ENCODE results near the gene TMEM176B. TPM values are rescaled to one million over a fixed set of nuclear protein-coding genes. Genes with fewer than 3 reads are reported as not detected.

TMEM176B gene
- total RNA-seq, 1 experiment from 2014 or later, result 0.31 TPM

DNA sequence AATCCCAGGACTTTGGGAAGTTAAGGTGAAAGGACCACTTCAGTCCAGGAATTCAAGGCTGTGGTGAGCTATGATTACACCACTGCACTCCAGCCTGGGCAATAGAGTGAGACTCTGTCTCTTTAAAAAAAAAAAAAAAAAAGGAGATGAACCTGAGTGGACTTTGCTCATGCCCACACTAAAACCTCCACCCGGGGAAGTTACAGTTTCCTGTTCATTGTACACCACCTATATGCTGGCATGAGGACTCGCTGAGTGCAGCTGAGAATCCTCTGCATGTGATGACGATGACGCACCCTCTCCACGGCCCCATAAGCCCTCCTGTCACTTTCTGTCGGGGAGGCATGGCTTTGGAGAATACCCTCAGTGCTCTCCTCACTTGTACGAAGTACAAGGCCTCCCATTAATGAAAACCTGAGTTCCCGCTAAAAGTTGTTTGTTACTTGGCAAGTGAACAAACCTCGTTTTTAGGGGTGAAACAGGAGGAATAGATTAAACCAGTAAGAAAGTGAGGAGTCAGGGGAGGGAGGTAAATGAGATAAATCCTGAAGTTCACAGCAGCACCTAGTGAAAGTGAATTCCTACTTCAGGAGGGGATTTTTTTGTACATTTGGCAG, 15.9 kb downstream of the TMEM176B start:
- intact Hi-C loops (cut with micrococcal nuclease; ENCODE audit: unreplicated experiment) (loop anchor here (5.0 kb wide), 1 partner anchor 93 kb away; no protein-coding TSS in a partner anchor), in situ Hi-C loops (cut with HindIII; ENCODE audit: low pct_unique_long_range_greater_than_20kb, low sequenced_read_pairs) (no loop called here)
- ChIA-PET POLR2A (no interaction called here), CTCF (no interaction called here)
- Histone ChIP-seq H3K4me1 (ENCODE audit: control insufficient read depth, insufficient read depth, low read length) (no peaks in the 10 kb centered on the region), H3K4me3 (ENCODE audit: low read depth in 2 of 2, low read length in 2 of 2) (no peak overlapping the region), H3K27ac (ENCODE audit: low read length) (no peak overlapping the region), H3K9me3 (ENCODE audit: control insufficient read depth, insufficient read depth, low read depth, low read length) (no peaks in the 10 kb centered on the region), H3K36me3 (ENCODE audit: control insufficient read depth, insufficient read depth, low read length) (no peaks in the 10 kb centered on the region), H3K27me3 (ENCODE audit: control insufficient read depth, insufficient read depth, low read length) (peaks cover 5% of the 10 kb centered on the region)
- no TSS peak for BruUV-seq (replicated peaks)
- TF ChIP-seq, protein P1, sequence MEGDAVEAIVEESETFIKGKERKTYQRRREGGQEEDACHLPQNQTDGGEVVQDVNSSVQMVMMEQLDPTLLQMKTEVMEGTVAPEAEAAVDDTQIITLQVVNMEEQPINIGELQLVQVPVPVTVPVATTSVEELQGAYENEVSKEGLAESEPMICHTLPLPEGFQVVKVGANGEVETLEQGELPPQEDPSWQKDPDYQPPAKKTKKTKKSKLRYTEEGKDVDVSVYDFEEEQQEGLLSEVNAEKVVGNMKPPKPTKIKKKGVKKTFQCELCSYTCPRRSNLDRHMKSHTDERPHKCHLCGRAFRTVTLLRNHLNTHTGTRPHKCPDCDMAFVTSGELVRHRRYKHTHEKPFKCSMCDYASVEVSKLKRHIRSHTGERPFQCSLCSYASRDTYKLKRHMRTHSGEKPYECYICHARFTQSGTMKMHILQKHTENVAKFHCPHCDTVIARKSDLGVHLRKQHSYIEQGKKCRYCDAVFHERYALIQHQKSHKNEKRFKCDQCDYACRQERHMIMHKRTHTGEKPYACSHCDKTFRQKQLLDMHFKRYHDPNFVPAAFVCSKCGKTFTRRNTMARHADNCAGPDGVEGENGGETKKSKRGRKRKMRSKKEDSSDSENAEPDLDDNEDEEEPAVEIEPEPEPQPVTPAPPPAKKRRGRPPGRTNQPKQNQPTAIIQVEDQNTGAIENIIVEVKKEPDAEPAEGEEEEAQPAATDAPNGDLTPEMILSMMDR (IDR thresholded peaks at IDR 0.05), result no peak
- no peak for DNase-seq (ENCODE audit: low read depth, low spot score)
- no peak for ATAC-seq

DNA sequence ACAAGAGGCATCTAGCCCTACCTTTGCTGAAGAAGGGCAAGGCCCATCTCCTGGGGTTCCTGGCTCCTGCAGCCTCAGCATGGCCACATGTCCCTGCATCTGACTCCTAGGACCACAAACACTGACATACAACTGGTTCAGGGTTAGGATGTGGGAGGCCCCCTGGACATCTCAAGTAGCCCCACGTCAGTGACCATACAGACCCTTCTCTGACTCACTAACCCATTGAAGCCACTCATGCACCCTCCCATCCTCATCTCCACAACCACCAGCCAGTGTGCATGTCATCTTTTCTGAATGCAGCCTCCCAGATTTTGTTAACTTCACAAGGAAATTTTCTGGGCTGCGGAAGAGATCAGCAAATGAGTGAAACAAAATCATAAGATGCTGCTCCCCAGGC, 18.2 kb downstream of the TMEM176B start:
- no peak for ATAC-seq
- TF ChIP-seq, protein P1 (IDR thresholded peaks at IDR 0.05), result no peak
- TF ChIP-seq TCF7L2 (IDR thresholded peaks at IDR 0.05; ENCODE audit: low read depth, low read length) (no peak), POLR2AphosphoS5 (IDR thresholded peaks at IDR 0.05; ENCODE audit: low read depth, low read length) (no peak), SIN3A (IDR thresholded peaks at IDR 0.05; ENCODE audit: borderline replicate concordance, insufficient read depth, low read depth, low read length) (no peak)
- TF ChIP-seq, protein P2, sequence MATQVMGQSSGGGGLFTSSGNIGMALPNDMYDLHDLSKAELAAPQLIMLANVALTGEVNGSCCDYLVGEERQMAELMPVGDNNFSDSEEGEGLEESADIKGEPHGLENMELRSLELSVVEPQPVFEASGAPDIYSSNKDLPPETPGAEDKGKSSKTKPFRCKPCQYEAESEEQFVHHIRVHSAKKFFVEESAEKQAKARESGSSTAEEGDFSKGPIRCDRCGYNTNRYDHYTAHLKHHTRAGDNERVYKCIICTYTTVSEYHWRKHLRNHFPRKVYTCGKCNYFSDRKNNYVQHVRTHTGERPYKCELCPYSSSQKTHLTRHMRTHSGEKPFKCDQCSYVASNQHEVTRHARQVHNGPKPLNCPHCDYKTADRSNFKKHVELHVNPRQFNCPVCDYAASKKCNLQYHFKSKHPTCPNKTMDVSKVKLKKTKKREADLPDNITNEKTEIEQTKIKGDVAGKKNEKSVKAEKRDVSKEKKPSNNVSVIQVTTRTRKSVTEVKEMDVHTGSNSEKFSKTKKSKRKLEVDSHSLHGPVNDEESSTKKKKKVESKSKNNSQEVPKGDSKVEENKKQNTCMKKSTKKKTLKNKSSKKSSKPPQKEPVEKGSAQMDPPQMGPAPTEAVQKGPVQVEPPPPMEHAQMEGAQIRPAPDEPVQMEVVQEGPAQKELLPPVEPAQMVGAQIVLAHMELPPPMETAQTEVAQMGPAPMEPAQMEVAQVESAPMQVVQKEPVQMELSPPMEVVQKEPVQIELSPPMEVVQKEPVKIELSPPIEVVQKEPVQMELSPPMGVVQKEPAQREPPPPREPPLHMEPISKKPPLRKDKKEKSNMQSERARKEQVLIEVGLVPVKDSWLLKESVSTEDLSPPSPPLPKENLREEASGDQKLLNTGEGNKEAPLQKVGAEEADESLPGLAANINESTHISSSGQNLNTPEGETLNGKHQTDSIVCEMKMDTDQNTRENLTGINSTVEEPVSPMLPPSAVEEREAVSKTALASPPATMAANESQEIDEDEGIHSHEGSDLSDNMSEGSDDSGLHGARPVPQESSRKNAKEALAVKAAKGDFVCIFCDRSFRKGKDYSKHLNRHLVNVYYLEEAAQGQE (IDR thresholded peaks at IDR 0.05; ENCODE audit: insufficient read depth in 1 of 2, low read depth in 2 of 2, low read length in 1 of 2), result no peak
- ChIA-PET CTCF (interaction anchor here (0.8 kb wide), 1 partner anchor 392 kb away, joined by 3 read pairs; no protein-coding TSS in a partner anchor), POLR2A (no interaction called here)
- H3K27ac ChIP-seq (ENCODE audit: low read length), result no peak overlapping the region
- peaks cover 3% of the 10 kb centered on the region; the same call in 1 of the 2 replicates for H3K4me1 ChIP-seq (ENCODE audit: control insufficient read depth, insufficient read depth, low read length)
- H3K27me3 ChIP-seq (ENCODE audit: control insufficient read depth, insufficient read depth, low read length), result peaks cover 3% of the 10 kb centered on the region
- no TSS peak for BruUV-seq (replicated peaks)
- no peaks in the 10 kb centered on the region for H3K36me3 ChIP-seq (ENCODE audit: control insufficient read depth, insufficient read depth, low read length)
- DNase-seq (ENCODE audit: low read depth, low spot score), result no peak
- intact Hi-C loops (cut with micrococcal nuclease; ENCODE audit: unreplicated experiment) (loop anchor here (5.0 kb wide), 1 partner anchor 95 kb away; no protein-coding TSS in a partner anchor), in situ Hi-C loops (cut with HindIII; ENCODE audit: low pct_unique_long_range_greater_than_20kb, low sequenced_read_pairs) (no loop called here)
- no peaks in the 10 kb centered on the region for H3K9me3 ChIP-seq (ENCODE audit: control insufficient read depth, insufficient read depth, low read depth, low read length)
- H3K4me3 ChIP-seq (ENCODE audit: low read depth in 2 of 2, low read length in 2 of 2), result no peak overlapping the region
